ENCODE data around the gene EEF1A1. TPM values are rescaled to one million over a fixed set of nuclear protein-coding genes. Genes with fewer than 3 reads are reported as not detected.

EEF1A1 gene
- total RNA-seq, 1 experiment from 2014 or later: 12,560 TPM

- intact Hi-C loops (cut with micrococcal nuclease): no loop called here
- Histone ChIP-seq H3K4me1 (ENCODE audit: control insufficient read depth in 1 of 2, insufficient read depth in 2 of 2, low read length in 2 of 2) (no peaks in the 10 kb centered on the region), H3K4me2 (ENCODE audit: low read length) (no peak overlapping the region), H3K36me3 (ENCODE audit: control insufficient read depth in 1 of 2, insufficient read depth in 2 of 2, low read length in 2 of 2) (peaks cover 10 to 14% of the 10 kb centered on the region in 2 experiments), H3K9ac (ENCODE audit: low read length) (no peak overlapping the region), H3K27me3 (ENCODE audit: insufficient read depth, low read length) (no peaks in the 10 kb centered on the region), H3K27ac (ENCODE audit: low read depth, low read length) (no peak overlapping the region), H3K9me3 (ENCODE audit: control insufficient read depth in 1 of 2, insufficient read depth in 1 of 2, low read depth in 1 of 2, low read length in 2 of 2) (no peaks in the 10 kb centered on the region), H3K4me3 (replicated peaks in 1 of 2; ENCODE audit: low read depth in 1 of 2, low read length in 2 of 2) (no peak overlapping the region), H4K20me1 (ENCODE audit: insufficient read depth) (no peaks in the 10 kb centered on the region), H2AFZ (ENCODE audit: low read depth, low read length, poor library complexity, severe bottlenecking) (no peak overlapping the region), H3K79me2 (ENCODE audit: insufficient read depth, low read length) (no peaks in the 10 kb centered on the region), H3K9me2 (ENCODE audit: insufficient read depth) (no peaks in the 10 kb centered on the region)
- DNase-seq (ENCODE audit: low read depth, low spot score) (no peak), ATAC-seq (no peak)
- CTCF ChIA-PET: no interaction called here
- TF ChIP-seq CBX3 (IDR thresholded peaks at IDR 0.05; ENCODE audit: low read depth) (no peak), MAX (IDR thresholded peaks at IDR 0.05) (no peak), REST (IDR thresholded peaks at IDR 0.05; ENCODE audit: low read depth) (no peak)
- TF ChIP-seq, protein P1, sequence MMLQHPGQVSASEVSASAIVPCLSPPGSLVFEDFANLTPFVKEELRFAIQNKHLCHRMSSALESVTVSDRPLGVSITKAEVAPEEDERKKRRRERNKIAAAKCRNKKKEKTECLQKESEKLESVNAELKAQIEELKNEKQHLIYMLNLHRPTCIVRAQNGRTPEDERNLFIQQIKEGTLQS (IDR thresholded peaks at IDR 0.05): no peak
- BruUV-seq (replicated peaks): no TSS peak
- RAD21 ChIA-PET (ENCODE audit: low non-redundant PET in 1 of 2, low total read pairs in 2 of 2, uncharacterized antibody in 2 of 2, unreplicated experiment in 2 of 2): no interaction called here
- POLR2A ChIA-PET: interaction anchor here (0.7 to 1.9 kb wide), 2 partner anchors 8 to 16 kb away, joined by 5 to 7 read pairs; no protein-coding TSS in a partner anchor
Observed at GRCh38 chr6:73505142-73505541, 15.7 kb downstream of the EEF1A1 start.

DNA sequence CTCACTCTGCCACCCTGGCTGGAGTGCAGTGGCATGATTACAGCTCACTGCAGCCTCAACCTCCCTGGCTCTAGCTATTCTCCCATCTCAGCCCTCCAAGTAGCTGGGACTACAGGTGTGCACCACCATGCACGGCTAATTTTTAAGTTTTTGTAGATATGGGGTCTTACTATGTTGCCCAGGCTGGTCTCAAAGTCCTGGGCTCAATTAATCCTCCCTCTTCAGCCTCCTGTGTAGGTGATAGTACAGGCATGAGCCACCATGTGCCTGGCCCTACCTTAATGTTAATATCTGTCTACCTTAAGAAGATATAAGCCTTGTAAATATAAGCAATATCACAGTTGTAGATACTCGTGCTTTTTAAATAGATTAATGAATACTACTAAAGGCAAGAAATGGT lies 16.7 kb downstream of the EEF1A1 start:
- TF ChIP-seq YY1 (IDR thresholded peaks at IDR 0.05; ENCODE audit: extremely low read depth, insufficient replicate concordance, low read depth, low read length) (no peak), ZNF274 (IDR thresholded peaks at IDR 0.05; ENCODE audit: low read depth, low read length) (no peak), SIN3A (IDR thresholded peaks at IDR 0.05; ENCODE audit: low read depth) (no peak), MAX (IDR thresholded peaks at IDR 0.05) (no peak), JUND (IDR thresholded peaks at IDR 0.05) (no peak), EGR1 (IDR thresholded peaks at IDR 0.05; ENCODE audit: low read depth) (no peak)
- CTCF ChIA-PET: no interaction called here
- no peak overlapping the region for H3K27ac ChIP-seq (ENCODE audit: low read depth, low read length)
- POLR2A ChIA-PET: interaction anchor here (1.0 to 1.9 kb wide), 2 partner anchors 9 to 12 kb away, joined by 3 to 7 read pairs; no protein-coding TSS in a partner anchor
- DNase-seq (ENCODE audit: low read depth, low spot score) (no peak), ATAC-seq (0 out of 2 replicates have a peak, but pooled peaks have one; percentile 25)
- H3K4me1 ChIP-seq (ENCODE audit: control insufficient read depth in 1 of 2, insufficient read depth in 2 of 2, low read length in 2 of 2): no peaks in the 10 kb centered on the region
- no peaks in the 10 kb centered on the region for H3K79me2 ChIP-seq (ENCODE audit: insufficient read depth, low read length)
- BruUV-seq (replicated peaks): no TSS peak
- no peaks in the 10 kb centered on the region for H3K9me3 ChIP-seq (ENCODE audit: control insufficient read depth in 1 of 2, insufficient read depth in 1 of 2, low read depth in 1 of 2, low read length in 2 of 2)
- H3K4me2 ChIP-seq (ENCODE audit: low read length): no peak overlapping the region
- intact Hi-C loops (cut with micrococcal nuclease): no loop called here
- RAD21 ChIA-PET (ENCODE audit: low non-redundant PET in 1 of 2, low total read pairs in 2 of 2, uncharacterized antibody in 2 of 2, unreplicated experiment in 2 of 2): no interaction called here
- H3K9ac ChIP-seq (ENCODE audit: low read length): no peak overlapping the region
- peaks cover 12 to 19% of the 10 kb centered on the region in 2 experiments for H3K36me3 ChIP-seq (ENCODE audit: control insufficient read depth in 1 of 2, insufficient read depth in 2 of 2, low read length in 2 of 2)
- H3K4me3 ChIP-seq (replicated peaks in 1 of 2; ENCODE audit: low read depth in 1 of 2, low read length in 2 of 2): no peak overlapping the region
- no peaks in the 10 kb centered on the region for H4K20me1 ChIP-seq (ENCODE audit: insufficient read depth)
- H2AFZ ChIP-seq (ENCODE audit: low read depth, low read length, poor library complexity, severe bottlenecking): no peak overlapping the region
- H3K27me3 ChIP-seq (ENCODE audit: insufficient read depth, low read length): no peaks in the 10 kb centered on the region
- no peaks in the 10 kb centered on the region for H3K9me2 ChIP-seq (ENCODE audit: insufficient read depth)
